ENCODE data around the gene FAT1.

GRCh38 chr4:186707996-186708395, 15.7 kb downstream of the FAT1 start:
- TF ChIP-seq, protein P1, sequence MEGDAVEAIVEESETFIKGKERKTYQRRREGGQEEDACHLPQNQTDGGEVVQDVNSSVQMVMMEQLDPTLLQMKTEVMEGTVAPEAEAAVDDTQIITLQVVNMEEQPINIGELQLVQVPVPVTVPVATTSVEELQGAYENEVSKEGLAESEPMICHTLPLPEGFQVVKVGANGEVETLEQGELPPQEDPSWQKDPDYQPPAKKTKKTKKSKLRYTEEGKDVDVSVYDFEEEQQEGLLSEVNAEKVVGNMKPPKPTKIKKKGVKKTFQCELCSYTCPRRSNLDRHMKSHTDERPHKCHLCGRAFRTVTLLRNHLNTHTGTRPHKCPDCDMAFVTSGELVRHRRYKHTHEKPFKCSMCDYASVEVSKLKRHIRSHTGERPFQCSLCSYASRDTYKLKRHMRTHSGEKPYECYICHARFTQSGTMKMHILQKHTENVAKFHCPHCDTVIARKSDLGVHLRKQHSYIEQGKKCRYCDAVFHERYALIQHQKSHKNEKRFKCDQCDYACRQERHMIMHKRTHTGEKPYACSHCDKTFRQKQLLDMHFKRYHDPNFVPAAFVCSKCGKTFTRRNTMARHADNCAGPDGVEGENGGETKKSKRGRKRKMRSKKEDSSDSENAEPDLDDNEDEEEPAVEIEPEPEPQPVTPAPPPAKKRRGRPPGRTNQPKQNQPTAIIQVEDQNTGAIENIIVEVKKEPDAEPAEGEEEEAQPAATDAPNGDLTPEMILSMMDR (conservative IDR thresholded peaks at IDR 0.05 in 1 of 2, IDR thresholded peaks at IDR 0.05 in 1 of 2; ENCODE audit: low read depth in 1 of 2, low read length in 2 of 2): no peak
- no peak for TF ChIP-seq EZH2 (IDR thresholded peaks at IDR 0.05; ENCODE audit: low read length, missing control alignments)

Measured in fibroblast of lung (primary cell).